Activated CD4-positive, alpha-beta T cell treated with anti-CD3 and anti-CD28 coated beads for 4 hours (primary cell): ENCODE data around the gene CDCP2.

Source experiments
- DNase-seq, 2 donors: peaks; one replicate each; pipeline ENCODE4 v3.0.0-alpha.2; 2020

Gene CDCP2

GRCh38 chr1:54084794-54085193, 68.0 kb downstream of the CDCP2 start:
- no peak for DNase-seq
